RCC 7860 (cell line): ENCODE results near the gene ICAM1.
A peak's percentile ranks its signal among the peaks of the same experiment; 100 is the strongest.
"Not testable (repeated sequence)": the region's sequence is repeated elsewhere in the genome, so short reads cannot be mapped to it uniquely, and the experiment has no call there.

Experiments
- DNase-seq: peaks from one replicate; pipeline ENCODE4 v3.0.0-alpha.2; 2015; ENCODE audit warnings: low spot score
- FAIRE-seq: peaks from 2 replicates; lab custom pipeline; 2012; peaks lifted over from hg19 to GRCh38; lab: Jason Lieb, UNC

The ICAM1 gene, protein sequence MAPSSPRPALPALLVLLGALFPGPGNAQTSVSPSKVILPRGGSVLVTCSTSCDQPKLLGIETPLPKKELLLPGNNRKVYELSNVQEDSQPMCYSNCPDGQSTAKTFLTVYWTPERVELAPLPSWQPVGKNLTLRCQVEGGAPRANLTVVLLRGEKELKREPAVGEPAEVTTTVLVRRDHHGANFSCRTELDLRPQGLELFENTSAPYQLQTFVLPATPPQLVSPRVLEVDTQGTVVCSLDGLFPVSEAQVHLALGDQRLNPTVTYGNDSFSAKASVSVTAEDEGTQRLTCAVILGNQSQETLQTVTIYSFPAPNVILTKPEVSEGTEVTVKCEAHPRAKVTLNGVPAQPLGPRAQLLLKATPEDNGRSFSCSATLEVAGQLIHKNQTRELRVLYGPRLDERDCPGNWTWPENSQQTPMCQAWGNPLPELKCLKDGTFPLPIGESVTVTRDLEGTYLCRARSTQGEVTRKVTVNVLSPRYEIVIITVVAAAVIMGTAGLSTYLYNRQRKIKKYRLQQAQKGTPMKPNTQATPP

DNA sequence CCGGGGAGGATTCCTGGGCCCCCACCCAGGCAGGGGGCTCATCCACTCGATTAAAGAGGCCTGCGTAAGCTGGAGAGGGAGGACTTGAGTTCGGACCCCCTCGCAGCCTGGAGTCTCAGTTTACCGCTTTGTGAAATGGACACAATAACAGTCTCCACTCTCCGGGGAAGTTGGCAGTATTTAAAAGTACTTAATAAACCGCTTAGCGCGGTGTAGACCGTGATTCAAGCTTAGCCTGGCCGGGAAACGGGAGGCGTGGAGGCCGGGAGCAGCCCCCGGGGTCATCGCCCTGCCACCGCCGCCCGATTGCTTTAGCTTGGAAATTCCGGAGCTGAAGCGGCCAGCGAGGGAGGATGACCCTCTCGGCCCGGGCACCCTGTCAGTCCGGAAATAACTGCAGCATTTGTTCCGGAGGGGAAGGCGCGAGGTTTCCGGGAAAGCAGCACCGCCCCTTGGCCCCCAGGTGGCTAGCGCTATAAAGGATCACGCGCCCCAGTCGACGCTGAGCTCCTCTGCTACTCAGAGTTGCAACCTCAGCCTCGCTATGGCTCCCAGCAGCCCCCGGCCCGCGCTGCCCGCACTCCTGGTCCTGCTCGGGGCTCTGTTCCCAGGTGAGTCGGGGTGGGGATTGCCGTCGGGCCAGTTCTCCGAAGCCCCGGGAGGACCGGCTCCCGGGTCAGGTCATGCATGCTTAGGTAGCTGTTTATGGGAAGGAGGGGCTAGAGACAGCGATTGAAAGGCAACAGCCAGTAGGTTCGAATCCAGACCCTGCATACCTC lies at the start of gene ICAM1:
Gene ICAM1, plus strand, starts transcription at position 505 of the 779 bp plus-strand sequence. Its CDS starts 40 bp downstream, at position 545.
- peak; percentile 83 for DNase-seq
- peak; percentile 40 for FAIRE-seq

DNA sequence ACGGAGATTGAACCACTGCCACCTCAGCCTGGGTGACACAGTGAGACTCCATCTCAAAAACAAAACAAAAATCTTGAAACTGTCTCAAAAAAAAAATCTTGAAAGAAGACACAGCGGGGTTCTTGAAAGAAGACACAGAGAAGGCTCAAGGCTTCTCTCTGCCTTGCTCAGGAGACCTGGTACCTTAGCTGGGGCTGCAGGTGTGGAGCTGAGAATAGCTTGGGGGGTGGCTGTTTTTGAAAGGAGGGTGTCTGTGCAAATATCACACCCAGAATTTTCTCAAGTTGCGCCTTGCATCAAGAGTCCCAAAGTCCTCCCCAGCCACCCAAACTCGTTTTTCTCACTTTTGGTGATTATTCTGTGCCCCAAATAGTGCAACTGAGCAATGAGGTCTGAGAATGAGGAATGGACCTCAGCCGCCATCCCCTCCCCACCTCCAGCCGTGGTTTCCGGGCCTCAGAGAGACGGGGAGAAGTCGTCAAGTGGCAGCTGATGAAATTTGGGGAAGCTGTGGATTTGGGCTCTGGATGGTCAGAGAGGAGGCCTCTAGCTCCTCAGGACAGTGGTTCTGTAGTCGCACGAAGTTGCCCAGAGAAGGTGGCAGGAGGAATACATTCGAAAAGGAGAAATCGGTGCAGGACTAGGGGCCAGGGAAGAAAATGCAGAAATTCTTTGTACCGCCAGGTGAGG lies 48.6 kb upstream of the ICAM1 start:
- DNase-seq: no peak

DNA sequence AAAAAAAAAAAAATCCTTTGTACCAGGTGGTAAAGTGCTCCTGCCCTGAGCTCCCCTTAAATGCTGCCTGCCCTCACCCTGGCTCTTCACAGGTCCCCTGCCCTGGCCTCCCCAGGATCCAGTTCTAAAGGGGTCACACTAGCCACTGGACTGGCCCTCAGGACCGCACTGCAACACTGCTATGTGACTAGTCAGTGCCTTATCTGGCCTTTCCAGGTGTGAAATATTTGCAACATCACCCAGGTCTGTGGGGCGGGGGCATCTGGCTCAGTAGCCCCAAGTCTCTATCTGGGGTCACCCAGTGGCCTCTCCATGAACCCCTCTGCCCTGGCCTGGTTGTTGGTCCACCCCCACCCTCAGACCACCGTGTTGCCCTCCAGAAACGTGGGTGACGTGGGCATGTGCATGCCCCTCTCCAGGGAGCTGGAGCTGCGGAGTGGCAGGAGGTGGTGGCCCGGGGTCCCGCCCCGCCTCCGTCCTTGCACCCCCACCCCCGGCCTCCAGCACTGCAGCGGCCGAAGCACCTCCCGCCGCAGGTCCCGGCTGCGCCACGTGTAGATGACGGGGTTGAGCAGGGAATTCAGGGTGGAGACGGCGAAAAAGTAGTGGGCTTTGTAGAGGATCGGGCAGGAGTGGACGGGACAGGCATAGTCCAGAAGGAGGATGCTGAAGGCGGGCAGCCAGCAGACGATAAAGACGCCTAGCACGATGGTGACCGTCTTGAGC lies 47.3 kb upstream of the ICAM1 start:
- DNase-seq: no peak
- no peak for FAIRE-seq

More for the DNA sequence above, 48.6 kb upstream of the ICAM1 start:
- no peak for FAIRE-seq

DNA sequence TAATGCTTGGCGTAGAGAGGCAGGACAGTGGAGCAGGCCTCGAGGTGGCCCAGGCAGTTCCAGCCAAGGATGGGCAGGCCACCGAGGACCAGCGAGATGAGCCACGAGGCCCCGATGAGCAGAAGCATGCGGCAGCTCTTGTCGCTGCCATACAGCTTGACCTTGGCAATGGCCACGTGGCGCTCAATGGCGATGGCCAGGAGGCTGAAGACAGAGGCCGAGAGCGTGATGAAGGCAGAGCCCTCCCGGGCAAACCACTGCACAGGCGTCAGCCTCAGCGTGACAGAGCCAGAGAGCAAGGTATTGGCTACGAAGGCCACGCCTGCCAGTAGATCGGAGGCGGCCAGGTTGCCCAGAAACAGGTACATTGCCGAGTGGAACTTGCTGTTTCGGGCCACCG lies 46.6 kb upstream of the ICAM1 start:
- FAIRE-seq (no peak), DNase-seq (no peak)

DNA sequence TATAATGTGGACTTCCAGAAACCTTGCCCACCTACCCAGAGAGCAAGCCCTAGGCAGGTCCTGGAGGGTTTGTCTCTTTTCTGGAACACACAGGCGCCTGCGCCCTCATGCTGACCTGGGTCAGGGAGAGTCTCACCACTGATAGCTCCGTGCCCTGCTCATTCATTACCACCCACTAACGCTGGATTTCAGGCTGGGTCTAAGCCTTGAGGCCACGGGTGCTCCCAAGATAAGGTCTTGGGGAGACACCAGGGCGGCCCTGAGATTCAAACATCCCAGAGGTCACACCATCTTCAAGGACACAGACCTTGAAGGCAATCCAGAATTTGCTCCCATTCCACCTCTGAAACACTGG lies 44.9 kb upstream of the ICAM1 start:
- no peak for FAIRE-seq

DNA sequence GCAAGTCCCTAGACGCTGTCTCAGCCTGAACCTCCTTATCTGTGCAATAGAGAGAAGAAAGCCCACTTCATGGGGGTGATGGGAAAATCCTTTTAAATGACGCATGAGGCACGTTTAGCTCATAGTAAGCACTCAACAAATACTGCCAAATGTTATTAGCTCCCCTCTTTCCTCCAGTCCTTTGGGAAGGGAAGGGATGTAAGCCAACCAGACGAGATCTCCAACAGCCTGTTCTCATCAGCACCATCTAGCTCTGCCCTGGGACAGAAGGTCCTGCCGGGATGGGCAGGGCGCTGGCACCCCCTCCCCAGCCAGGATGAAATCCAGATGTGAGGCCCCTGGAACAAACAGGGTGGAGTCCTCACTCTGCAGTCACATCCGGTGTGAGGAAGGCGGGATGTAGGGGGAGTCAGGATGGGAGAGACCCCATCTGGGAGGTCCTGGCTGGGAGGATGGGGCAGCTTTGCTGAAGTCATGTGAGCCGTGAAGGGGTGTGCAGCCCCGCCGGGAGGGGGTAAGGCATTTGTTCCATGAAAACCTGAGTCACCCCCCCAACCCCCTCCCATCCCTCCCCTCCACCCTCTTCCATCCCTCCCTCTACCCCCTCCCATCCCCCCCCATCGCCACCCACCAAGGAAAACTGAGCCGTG lies 44.4 kb upstream of the ICAM1 start:
- FAIRE-seq: no peak
- no peak for DNase-seq

More for the DNA sequence above, 44.9 kb upstream of the ICAM1 start:
- DNase-seq: no peak

DNA sequence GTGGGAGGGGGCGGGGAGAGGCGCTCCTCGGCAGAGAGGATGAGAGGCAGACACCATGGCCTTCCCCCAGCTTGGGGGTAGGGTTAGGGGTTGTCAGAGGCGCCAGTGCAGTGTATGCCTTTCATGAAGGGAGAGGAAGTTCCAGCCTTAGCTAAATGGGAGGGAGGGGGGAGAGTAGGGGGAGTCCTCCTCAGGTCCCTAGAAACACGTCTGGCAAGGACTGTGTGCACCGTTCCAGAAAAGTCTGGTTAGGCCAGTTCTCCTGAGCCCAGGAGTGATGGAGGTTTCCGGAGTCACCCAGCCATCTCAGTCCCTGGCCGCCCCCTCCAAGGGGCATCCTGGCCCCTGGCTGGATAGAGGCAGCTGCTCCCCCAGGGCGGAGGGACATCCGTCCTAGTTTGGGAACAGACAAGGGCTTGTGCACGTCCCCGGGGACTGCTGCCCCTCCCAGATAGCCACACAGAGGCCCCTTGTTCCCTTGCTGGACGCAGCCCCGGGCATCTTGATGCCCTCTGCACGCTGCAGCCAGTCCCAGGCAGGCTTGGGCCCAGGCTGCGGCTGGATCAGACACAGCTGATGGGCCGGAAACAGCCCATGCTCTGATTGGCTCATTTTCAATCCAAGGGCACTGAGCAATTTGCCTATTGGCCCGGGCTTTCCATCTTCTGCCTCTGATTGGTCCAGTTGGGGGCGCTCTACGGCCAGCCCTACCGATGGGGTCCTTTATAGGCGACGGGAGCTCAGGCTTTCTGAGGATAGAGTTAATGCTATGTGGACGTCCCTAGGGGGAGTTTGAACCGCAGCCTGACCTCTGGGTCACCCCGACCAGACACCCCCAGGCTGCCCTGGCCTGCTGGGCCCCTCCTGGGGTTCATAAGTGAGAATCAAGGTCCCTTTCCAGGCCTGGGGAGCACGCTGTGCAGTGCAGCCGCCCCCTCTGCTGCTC lies 43.6 kb upstream of the ICAM1 start:
- FAIRE-seq (no peak), DNase-seq (no peak)

DNA sequence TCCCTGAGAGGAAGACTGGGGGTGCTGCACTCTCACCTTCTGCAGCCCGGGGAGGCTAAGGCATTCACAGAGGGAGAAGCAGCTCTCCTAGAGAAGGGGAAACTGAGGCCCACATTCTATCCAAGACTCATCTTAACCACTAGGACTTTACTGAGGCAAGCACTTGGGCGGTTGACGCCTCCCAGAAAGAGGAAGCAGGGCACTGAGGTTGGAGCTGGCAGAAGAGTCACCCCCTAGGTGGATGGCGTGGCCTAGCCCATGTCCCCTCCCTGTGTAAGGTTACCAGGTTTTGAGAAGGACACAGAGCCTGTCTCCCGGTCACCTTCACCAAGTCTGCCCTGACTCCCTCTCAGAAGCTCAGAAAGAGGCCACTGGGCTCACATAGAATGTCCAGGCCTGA lies 42.5 kb upstream of the ICAM1 start:
- FAIRE-seq (no peak), DNase-seq (no peak)

DNA sequence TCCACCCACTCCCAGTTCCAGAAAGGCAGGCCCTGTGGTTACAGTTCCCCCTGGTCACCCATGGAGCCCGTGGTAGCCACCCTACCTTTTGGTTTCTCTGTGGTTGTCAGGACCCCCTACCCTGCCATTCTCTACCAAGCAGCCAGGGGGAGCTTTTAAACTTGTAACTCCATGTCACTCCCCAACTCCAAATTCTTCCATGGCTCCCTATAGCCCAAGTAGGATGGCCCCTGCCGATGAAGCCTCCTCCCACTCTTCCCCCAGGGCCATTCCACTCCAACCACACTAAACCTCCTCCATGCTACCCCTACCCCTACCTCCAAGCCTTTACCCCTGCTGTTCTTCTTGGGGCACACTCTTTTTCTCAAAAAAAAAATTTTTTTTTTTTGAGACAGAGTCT lies 42.0 kb upstream of the ICAM1 start:
- DNase-seq (no peak), FAIRE-seq (no peak)

DNA sequence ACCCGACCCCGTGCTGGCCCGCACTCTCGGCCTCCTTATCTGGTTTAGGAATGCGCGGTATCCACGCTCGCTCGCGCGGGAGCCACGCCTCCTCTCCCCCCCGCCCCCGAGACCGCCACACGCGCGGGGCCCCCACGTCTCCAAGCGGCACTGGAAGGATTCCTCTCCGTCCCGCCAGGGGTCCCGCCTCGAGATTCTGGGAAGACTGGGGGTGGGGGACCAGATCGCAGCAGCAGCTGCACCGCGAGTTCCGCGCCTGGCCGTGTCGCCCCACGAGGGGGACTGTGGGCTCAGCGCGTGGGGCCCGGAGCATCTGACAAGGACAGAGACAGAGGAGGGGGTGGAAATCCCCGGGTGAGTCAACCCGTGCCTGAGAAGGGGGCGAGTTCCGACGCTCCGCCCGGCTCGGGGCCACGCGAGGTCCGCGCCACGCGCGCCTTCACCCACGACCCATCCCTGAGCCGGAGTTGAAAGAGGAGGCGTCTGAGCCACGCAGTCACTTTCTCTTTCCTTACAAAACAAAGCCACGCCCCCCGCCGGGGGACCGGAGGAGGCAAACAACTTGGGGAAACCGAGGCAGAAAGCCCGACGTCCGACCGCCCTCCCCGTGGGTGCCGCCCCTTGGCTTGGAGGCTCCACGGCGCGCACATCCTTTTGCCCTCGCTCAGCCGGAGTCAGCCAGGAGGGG lies 40.6 kb upstream of the ICAM1 start:
- DNase-seq (no peak), FAIRE-seq (no peak)

DNA sequence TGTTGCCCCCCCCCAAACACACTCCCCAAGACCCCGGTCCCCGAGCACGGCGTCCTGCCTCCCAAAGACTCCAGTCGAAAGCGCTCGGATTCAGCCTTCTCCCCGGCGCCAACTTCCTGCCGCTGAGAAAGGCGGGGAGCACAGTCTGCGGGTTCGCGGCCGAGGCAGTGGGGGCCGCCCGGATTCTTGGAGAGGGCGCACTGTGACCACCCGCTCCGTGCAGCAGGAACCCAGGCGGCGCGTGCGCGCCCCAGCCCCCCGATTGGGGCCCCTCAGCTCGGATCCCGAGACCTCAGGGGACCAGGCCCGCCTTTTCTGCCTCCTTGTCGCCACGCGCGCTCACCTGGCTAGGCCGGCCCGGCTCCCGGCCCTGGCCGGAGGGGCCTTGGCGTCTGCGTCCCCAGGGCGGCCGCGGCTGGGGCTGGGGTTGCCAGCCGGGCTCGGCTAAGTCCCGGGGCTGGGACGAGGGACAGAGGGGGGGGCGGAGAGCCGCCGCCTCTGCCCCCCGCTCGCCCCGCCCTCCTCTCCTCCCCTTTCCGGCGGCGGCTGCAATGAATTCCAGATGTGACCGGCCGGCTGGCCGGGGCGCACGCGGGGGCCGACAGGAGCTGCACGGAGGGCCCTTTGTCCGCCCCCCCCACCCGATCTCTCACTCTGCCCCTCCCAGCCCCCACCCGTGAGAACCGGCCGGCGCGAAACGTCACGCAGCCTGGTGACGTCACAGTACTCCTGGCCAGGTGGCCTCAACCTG lies 39.9 kb upstream of the ICAM1 start, which contains the start of gene S1PR2:
Gene S1PR2, minus strand, starts transcription at position 471 of the 751 bp plus-strand sequence. CDS start 6,426 bp downstream, outside the sequence.
- DNase-seq: peak; percentile 12
- FAIRE-seq: no peak

DNA sequence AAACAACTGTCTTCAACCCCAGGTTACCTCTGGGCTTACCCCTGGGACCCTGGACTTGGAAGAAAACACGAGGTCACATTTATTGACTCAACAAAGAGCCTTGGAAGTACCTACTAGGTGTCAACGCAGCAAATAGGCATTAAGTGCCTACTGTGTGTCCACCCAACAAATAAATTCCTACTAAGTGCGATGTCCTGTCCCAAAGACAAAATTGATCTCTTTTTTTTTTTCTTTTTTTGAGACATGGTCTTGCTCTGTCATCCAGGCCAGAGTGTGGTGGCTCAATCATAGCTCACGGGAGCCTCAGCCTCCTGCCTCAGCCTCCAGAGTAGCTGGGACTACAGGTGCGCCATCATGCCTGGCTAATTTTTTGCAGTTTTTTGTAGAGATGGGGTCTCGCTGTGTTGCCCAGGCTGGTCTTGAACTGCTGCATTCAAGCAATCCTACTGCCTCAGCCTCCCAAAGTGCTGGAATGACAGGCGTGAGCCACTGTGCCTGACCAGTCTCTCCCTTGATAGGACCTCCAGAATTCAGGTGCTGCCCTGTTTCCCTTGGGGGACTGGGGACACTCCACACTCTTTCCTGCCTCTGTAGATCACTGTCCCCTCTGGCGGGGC lies 39.2 kb upstream of the ICAM1 start:
- FAIRE-seq: no peak
- no peak for DNase-seq

DNA sequence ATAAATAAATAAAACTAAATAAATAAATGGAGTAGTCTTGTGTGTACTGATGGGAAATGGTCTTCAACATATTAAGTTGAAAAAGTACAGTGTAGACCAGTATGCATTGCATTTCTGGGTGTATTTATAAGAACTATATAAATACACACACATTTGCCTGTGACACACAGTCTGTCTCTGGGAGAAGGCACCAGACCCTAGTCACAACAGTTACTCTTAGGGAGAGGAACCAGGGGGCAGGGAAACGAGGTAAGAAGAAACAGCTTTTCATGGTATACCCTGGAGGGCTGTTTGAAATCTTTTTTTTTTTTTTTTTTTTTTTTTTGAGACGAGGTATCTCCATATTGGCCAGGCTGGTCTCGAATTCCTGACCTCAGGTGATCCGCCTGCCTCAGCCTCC lies 37.0 kb upstream of the ICAM1 start:
- FAIRE-seq (no peak), DNase-seq (no peak)

DNA sequence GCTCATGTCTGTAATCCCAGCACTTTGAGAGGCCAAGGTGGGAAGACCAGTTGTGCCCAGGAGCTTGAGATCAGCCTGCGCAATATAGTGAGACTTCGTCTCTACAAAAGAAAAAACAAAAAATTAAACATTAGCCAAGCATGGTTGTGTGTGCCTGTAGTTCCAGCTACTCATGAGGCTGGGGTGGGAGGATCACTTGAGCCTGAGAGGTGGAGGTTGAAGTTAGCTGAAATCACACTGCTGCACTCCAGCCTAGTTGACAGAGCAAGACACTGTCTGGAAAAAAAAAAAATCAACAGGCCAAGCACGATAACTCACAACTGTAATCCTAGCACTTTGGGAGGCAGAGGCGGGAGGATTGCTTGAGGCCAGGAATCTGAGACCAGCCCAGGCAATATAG lies 35.9 kb upstream of the ICAM1 start:
- DNase-seq (no peak), FAIRE-seq (no peak)

DNA sequence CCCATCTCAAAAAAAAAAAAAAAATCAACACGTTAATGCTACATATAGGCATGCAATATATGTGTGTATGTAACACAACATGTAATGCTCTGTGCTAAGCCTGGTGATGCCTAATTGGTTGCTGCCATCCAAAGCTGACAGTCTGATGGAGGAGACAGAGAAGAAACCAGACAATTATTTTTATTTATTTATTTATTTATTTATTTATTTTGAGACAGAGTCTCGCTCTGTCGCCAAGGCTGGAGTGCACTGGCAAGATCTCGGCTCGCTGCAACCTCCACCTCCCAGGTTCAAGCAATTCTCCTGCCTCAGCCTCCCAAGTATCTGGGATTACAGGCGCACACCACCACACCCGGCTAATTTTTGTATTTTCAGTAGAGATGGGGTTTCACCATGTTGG lies 35.5 kb upstream of the ICAM1 start:
- not testable (repeated sequence) for DNase-seq, FAIRE-seq

DNA sequence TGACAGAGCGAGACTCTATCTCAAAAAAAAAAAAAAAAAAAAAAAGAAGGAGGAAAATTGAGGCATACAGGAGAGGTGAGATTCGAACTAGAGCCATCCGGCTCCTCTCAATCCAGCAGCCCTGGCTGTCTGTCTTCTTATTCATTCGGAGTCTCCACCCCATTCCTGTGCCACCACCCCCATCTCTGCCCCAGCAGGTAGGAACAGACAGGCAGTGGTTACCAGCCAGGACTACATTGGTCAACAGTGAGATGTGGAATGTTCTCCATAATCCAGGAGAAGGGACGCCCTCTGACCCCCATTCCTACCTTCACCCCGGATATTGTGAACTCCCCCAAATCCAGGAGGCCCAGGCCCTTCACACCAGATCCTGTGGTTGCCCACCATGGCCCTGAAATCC lies 33.2 kb upstream of the ICAM1 start:
- DNase-seq (no peak), FAIRE-seq (no peak)

DNA sequence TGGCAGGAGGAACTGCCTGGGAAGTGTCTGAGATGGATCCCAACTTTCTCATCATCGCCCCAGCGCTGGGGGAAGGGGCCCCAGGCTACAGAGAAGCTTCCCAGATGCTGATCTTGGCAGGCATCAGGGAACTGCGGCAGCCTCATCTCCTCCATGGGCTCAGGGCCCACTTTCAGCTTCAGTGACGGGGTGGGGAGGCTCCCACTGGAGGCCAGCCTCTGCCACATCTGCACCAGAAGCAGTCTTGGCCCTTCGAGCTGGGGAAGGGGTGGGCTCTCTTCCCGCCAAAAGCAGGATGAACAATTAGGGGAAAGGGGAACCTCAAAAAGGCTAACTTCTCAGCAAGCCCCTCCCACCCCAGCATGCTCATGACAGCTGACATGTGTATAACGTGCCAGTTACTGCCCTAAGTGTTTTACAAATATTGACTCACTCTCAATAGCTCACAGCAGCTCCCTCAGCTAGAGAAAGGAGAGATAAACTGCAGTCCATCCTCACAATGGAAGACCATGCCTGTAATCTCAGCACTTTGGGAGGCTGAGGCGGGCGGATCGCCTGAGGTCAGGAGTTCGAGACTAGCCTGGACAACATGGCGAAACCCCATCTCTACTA lies 32.6 kb upstream of the ICAM1 start:
- DNase-seq (no peak), FAIRE-seq (no peak)
